ENCODE data around the gene PARP3. TPM values are rescaled to one million over a fixed set of nuclear protein-coding genes. Genes with fewer than 3 reads are reported as not detected.

The PARP3 gene
- total RNA-seq, 2 experiments from 2014 or later: 9.7 to 12.2 TPM

GRCh38 chr3:51974277-51974962 is 32.3 kb downstream of the PARP3 start:
- ChIA-PET POLR2A (interaction anchor here (0.9 to 1.7 kb wide), 6 partner anchors 8 to 32 kb away, joined by 3 to 10 read pairs (median 6); partner anchors contain the start of genes ACY1, PARP3 and RPL29), CTCF (interaction anchor here (0.8 to 4.5 kb wide), 11 partner anchors 9 to 255 kb away, joined by 3 to 42 read pairs (median 8); partner anchors contain the start of genes ACY1, GPR62, PARP3 and RPL29)

GRCh38 chr3:51974963-51975851 is 33.0 kb downstream of the PARP3 start, which contains the start of gene ABHD14A:
Gene ABHD14A, plus strand, starts transcription at chr3:51975064. Its CDS starts 72 bp downstream, at chr3:51975136.
- POLR2A ChIA-PET: interaction anchor here (1.0 kb wide), 1 partner anchor 8 kb away, joined by 6 read pairs; the partner anchor contains the start of gene ACY1

GRCh38 chr3:51975852-51976549 is 33.8 kb downstream of the PARP3 start:
- CTCF ChIA-PET: interaction anchor here (0.7 to 4.5 kb wide), 3 partner anchors 33 to 80 kb away, joined by 3 to 42 read pairs (median 6); partner anchors contain the start of genes DUSP7, PARP3 and RRP9
- POLR2A ChIA-PET: interaction anchor here (0.6 kb wide), 1 partner anchor 81 kb away, joined by 5 read pairs; no protein-coding TSS in a partner anchor

More at GRCh38 chr3:51974963-51975851, 33.0 kb downstream of the PARP3 start, which contains the start of gene ABHD14A:
- CTCF ChIA-PET: interaction anchor here (0.7 to 4.5 kb wide), 6 partner anchors 8 to 81 kb away, joined by 3 to 42 read pairs (median 20); partner anchors contain the start of genes ACY1, DUSP7, GPR62 and PARP3

GRCh38 chr3:51977446-51978142 is 35.4 kb downstream of the PARP3 start:
- CTCF ChIA-PET: interaction anchor here (1.6 kb wide), 1 partner anchor 35 kb away, joined by 6 read pairs; no protein-coding TSS in a partner anchor
- POLR2A ChIA-PET: no interaction called here

- ChIA-PET POLR2A (no interaction called here), CTCF (no interaction called here)
Measured at GRCh38 chr3:51978143-51978502, 36.0 kb downstream of the PARP3 start.

- ChIA-PET POLR2A (no interaction called here), CTCF (interaction anchor here (1.1 to 1.9 kb wide), 3 partner anchors 13 to 74 kb away, joined by 3 to 4 read pairs (median 4); partner anchors contain the start of gene PARP3)
Measured at GRCh38 chr3:51980253-51980652, 38.1 kb downstream of the PARP3 start.

- ChIA-PET CTCF (interaction anchor here (0.5 to 4.1 kb wide), 10 partner anchors 8 to 389 kb away, joined by 3 to 31 read pairs (median 4); partner anchors contain the start of genes ABHD14A, ABHD14B, PARP3 and RPL29), POLR2A (interaction anchor here (0.5 to 4.4 kb wide), 11 partner anchors 7 to 471 kb away, joined by 3 to 84 read pairs (median 5); partner anchors contain the start of genes ABHD14A, ABHD14B, PARP3 and PCBP4)
Measured at GRCh38 chr3:51982352-51982837, 40.2 kb downstream of the PARP3 start.

- CTCF ChIA-PET: interaction anchor here (0.8 to 4.1 kb wide), 8 partner anchors 9 to 296 kb away, joined by 3 to 31 read pairs (median 8); partner anchors contain the start of genes ABHD14A, ABHD14B, PARP3 and RPL29
- POLR2A ChIA-PET: interaction anchor here (0.7 to 4.4 kb wide), 10 partner anchors 8 to 470 kb away, joined by 3 to 84 read pairs (median 4); partner anchors contain the start of genes ABHD14A, ABHD14B, PARP3 and RPL29
Measured at GRCh38 chr3:51982838-51983577, 40.8 kb downstream of the PARP3 start, which contains the start of gene ACY1. Gene ACY1, plus strand, starts transcription at chr3:51983535. Its CDS starts 530 bp downstream, at chr3:51984065.

GRCh38 chr3:51983578-51984268 is 41.6 kb downstream of the PARP3 start:
- POLR2A ChIA-PET: interaction anchor here (0.6 to 4.4 kb wide), 10 partner anchors 9 to 1643 kb away, joined by 3 to 84 read pairs (median 5); partner anchors contain the start of genes ABHD14A, ABHD14B, PARP3 and RASSF1
- CTCF ChIA-PET: interaction anchor here (0.6 to 4.1 kb wide), 7 partner anchors 10 to 295 kb away, joined by 3 to 31 read pairs (median 6); partner anchors contain the start of genes ABHD14A, ABHD14B, PARP3 and RPL29

GRCh38 chr3:51984269-51984647 is 42.1 kb downstream of the PARP3 start:
- POLR2A ChIA-PET: interaction anchor here (0.7 to 4.4 kb wide), 3 partner anchors 9 to 293 kb away, joined by 4 to 84 read pairs (median 5); partner anchors contain the start of gene RPL29

GRCh38 chr3:51985063-51985462 is 42.9 kb downstream of the PARP3 start:
- POLR2A ChIA-PET: interaction anchor here (4.4 kb wide), 1 partner anchor 9 kb away, joined by 84 read pairs; the partner anchor contains the start of gene RPL29
- CTCF ChIA-PET: interaction anchor here (2.1 to 4.1 kb wide), 2 partner anchors 9 to 43 kb away, joined by 6 to 31 read pairs; partner anchors contain the start of genes PARP3, RPL29 and RRP9

More at GRCh38 chr3:51984269-51984647, 42.1 kb downstream of the PARP3 start:
- CTCF ChIA-PET: interaction anchor here (0.7 to 4.1 kb wide), 5 partner anchors 10 to 156 kb away, joined by 3 to 31 read pairs (median 10); partner anchors contain the start of genes ABHD14A, ABHD14B, PARP3 and RPL29

- ChIA-PET CTCF (no interaction called here), POLR2A (no interaction called here)
Measured at GRCh38 chr3:51986010-51986947, 44.1 kb downstream of the PARP3 start.

GRCh38 chr3:51987568-51987967 is 45.4 kb downstream of the PARP3 start:
- ChIA-PET CTCF (no interaction called here), POLR2A (no interaction called here)

GRCh38 chr3:51988286-51989146 is 46.4 kb downstream of the PARP3 start:
- ChIA-PET POLR2A (no interaction called here), CTCF (no interaction called here)
